Activated CD4-positive, alpha-beta T cell treated with anti-CD3 and anti-CD28 coated beads, Interleukin-2, amount 10 ng/mL, durations not matched to agents 24 days and 14 days (primary cell): ENCODE measurements around the gene OPRL1. TPM values are rescaled to one million over a fixed set of nuclear protein-coding genes. Genes with fewer than 3 reads are reported as not detected.

Source experiments
- DNase-seq: peaks from one replicate; pipeline ENCODE4 v3.0.0; 2022
- H3K27ac Mint-ChIP-seq: one replicate; pipeline ENCODE4 v1.8.0; 2022; ENCODE audit warnings: mild to moderate bottlenecking, mixed read lengths
- H3K27me3 Mint-ChIP-seq: one replicate; pipeline ENCODE4 v1.8.0; 2022; ENCODE audit warnings: mixed read lengths
- H3K36me3 Mint-ChIP-seq: one replicate; pipeline ENCODE4 v1.8.0; 2022; ENCODE audit warnings: low read depth, mild to moderate bottlenecking, mixed read lengths
- H3K4me1 Mint-ChIP-seq: one replicate; pipeline ENCODE4 v1.8.0; 2021; ENCODE audit warnings: mixed read lengths
- H3K4me3 Mint-ChIP-seq: one replicate; pipeline ENCODE4 v1.8.0; 2022; ENCODE audit warnings: mild to moderate bottlenecking, moderate library complexity, mixed read lengths
- H3K9me3 Mint-ChIP-seq: one replicate; pipeline ENCODE4 v1.8.0; 2021; ENCODE audit warnings: mixed read lengths
- intact Hi-C: fragments of 100-400 bp; cut with micrococcal nuclease; formaldehyde crosslinking; loops from one replicate; pipeline ENCODE4 v1.15.1; 2023
- total RNA-seq: library from RNA; stranded (reverse); gene quantifications from 2 replicates; pipeline ENCODE4 v1.2.3, GENCODE V29; 2022

The OPRL1 gene
- total RNA-seq, 1 donor from 2014 or later, result 0.23 TPM

DNA sequence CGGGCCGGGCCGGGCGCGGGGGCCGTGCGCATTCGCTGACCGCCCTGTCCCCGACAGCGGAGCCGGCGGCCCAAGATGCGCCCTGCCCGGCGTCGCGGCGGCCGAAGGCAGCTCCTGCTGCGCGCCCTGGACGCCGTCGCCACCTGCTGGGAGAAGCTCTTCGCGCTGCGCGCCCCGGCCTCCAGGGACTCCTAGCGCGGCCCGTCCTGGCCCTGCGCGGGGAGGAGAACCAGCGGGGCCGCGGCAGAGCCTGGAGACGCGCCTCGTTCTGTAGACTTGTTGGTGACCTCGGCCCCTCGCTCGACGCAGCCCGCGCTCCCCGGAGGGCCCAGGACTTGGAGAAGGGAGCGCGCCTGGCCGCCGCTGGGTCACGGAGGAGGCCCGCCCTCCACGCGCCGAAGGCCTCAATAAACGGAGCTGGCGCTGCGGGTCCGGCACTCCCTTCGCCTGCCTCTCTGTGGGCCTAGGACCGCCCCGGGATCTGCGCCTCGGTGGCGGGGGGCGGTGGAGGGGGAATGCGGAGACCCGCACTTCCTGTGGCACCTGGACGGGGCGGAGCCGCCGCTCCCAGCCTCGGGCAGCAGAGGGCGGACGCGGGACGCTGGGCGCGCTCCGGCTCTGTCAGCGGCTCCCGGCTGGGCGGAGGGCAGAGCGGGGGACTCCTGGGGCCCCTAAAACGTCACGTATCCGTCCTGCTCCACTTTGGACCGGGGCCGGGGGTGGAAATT lies 41.2 kb upstream of the OPRL1 start:
- Mint-ChIP-seq H3K27ac (peak overlapping the region; percentile 80), H3K4me1 (peaks cover 48% of the 10 kb centered on the region), H3K36me3 (peaks cover 8% of the 10 kb centered on the region), H3K9me3 (no peaks in the 10 kb centered on the region), H3K27me3 (no peaks in the 10 kb centered on the region), H3K4me3 (peak overlapping the region; percentile 79)
- intact Hi-C loops, result loop anchor here (1.0 to 5.0 kb wide), 4 partner anchors 18 to 501 kb away; partner anchors contain the start of gene PTK6
- peak; percentile 95 for DNase-seq

DNA sequence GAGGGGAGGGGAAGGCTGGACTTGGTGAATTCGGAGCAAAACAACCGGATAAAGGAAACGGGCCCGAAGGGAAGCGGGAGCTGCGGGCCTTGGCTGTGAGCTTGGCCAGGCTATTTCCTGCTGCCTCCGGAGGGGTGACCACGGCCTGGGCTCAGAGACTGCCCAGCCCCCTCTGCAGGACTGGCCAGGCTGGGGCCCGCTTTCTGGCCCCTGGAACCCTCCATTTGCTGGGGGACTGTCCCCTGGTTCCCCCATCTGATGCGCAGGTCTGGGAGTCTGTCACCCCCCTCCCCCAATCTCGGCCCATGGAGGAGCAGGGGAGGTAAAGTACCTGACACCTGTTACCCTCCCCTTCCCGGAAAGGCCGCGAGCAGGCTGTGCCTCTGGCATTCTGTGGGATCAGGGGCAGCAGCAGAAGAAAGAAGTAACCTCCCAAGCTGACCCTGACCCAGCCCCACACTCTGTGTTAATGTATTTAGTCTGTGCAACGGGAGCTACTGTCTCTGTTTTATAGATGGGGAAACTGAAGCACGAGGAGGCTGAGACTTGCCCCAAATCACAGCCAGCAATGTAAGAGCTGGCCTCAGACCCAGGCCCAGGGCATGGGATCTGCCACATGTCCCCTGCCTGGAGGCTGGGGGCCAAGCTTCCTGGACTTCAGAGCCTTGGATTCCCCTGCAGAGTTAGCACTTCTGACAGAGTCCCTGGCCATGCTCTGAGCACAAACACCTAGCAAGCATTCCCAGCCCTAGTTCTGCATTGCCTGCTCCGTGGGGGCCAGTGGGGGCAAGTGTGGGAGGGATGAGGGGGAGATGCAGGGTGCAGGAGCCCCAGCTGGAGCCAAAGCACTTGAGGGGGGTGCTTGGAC lies 40.4 kb upstream of the OPRL1 start:
- Mint-ChIP-seq H3K27me3 (no peaks in the 10 kb centered on the region), H3K9me3 (no peaks in the 10 kb centered on the region), H3K27ac (peak overlapping the region; percentile 80), H3K36me3 (peaks cover 2% of the 10 kb centered on the region), H3K4me1 (peaks cover 45% of the 10 kb centered on the region), H3K4me3 (peak overlapping the region; percentile 79)
- intact Hi-C loops, result loop anchor here (1.0 to 5.0 kb wide), 3 partner anchors 17 to 502 kb away; partner anchors contain the start of gene PTK6
- no peak for DNase-seq

- peak; percentile 59 for DNase-seq
- intact Hi-C loops, result no loop called here
- H3K9me3 Mint-ChIP-seq, result no peaks in the 10 kb centered on the region
Observed at GRCh38 chr20:64040231-64041039, 39.4 kb upstream of the OPRL1 start.

GRCh38 chr20:64041040-64041780 lies 38.7 kb upstream of the OPRL1 start:
- peak overlapping the region; percentile 77 for H3K27ac Mint-ChIP-seq
- no peak for DNase-seq
- intact Hi-C loops, result no loop called here

More at GRCh38 chr20:64040231-64041039, 39.4 kb upstream of the OPRL1 start:
- H3K27ac Mint-ChIP-seq, result peak overlapping the region; percentile 77
- peak overlapping the region; percentile 86 for H3K4me3 Mint-ChIP-seq
- H3K27me3 Mint-ChIP-seq, result no peaks in the 10 kb centered on the region
- H3K36me3 Mint-ChIP-seq, result peaks cover under 1% of the 10 kb centered on the region
- peaks cover 40% of the 10 kb centered on the region for H3K4me1 Mint-ChIP-seq

DNA sequence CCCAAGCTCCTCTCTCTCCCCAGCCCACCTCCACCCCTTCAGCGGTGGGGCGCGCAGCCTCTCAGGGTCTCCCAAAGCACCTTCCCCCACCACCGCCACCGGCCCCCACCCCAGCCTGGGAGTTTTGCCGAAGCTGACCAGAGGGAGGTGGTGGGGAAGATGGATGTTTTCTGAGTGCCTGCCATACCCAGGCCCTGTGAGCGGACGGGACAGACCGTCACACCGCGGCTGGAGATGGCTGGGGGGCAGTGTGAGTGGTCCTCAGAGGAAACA lies 38.2 kb upstream of the OPRL1 start:
- peak overlapping the region; percentile 15 for H3K27ac Mint-ChIP-seq
- H3K36me3 Mint-ChIP-seq, result no peaks in the 10 kb centered on the region
- intact Hi-C loops, result no loop called here
- H3K4me1 Mint-ChIP-seq, result peaks cover 40% of the 10 kb centered on the region
- DNase-seq, result peak; percentile 59
- H3K27me3 Mint-ChIP-seq, result peaks cover 9% of the 10 kb centered on the region
- H3K4me3 Mint-ChIP-seq, result peak overlapping the region; percentile 86
- no peaks in the 10 kb centered on the region for H3K9me3 Mint-ChIP-seq

More at GRCh38 chr20:64041040-64041780, 38.7 kb upstream of the OPRL1 start:
- Mint-ChIP-seq H3K9me3 (no peaks in the 10 kb centered on the region), H3K27me3 (peaks cover 5% of the 10 kb centered on the region), H3K4me1 (peaks cover 42% of the 10 kb centered on the region), H3K36me3 (no peaks in the 10 kb centered on the region), H3K4me3 (peak overlapping the region; percentile 86)

GRCh38 chr20:64042054-64042781 lies 37.7 kb upstream of the OPRL1 start:
- DNase-seq, result peak; percentile 76
- Mint-ChIP-seq H3K4me1 (peaks cover 36% of the 10 kb centered on the region), H3K4me3 (peak overlapping the region; percentile 86), H3K36me3 (no peaks in the 10 kb centered on the region), H3K27me3 (peaks cover 14% of the 10 kb centered on the region), H3K9me3 (no peaks in the 10 kb centered on the region), H3K27ac (peak overlapping the region; percentile 90)
- intact Hi-C loops, result no loop called here

DNA sequence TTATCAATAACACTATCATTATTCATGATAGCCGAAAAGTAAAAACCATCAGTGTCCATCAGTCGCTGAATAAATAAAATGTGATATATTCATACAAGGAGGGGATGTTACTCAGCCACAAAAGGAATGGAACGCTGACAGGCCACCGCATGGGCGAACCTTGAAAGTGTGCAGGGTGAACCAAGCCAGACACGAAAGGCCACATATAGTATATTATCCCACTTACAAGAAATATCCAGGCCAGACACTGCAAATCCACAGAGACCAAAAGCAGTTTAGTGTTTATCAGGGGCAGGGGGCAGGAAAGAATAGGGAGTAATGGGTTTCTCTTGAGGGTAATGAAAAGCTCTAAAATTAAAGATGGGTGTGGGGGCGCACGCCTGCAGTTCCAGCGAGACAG lies 36.1 kb upstream of the OPRL1 start:
- H3K9me3 Mint-ChIP-seq, result no peaks in the 10 kb centered on the region
- H3K27ac Mint-ChIP-seq, result peak overlapping the region; percentile 60
- DNase-seq, result no peak
- H3K27me3 Mint-ChIP-seq, result peaks cover 20% of the 10 kb centered on the region
- no peak overlapping the region for H3K4me3 Mint-ChIP-seq
- intact Hi-C loops, result no loop called here
- peaks cover 30% of the 10 kb centered on the region for H3K4me1 Mint-ChIP-seq
- H3K36me3 Mint-ChIP-seq, result no peaks in the 10 kb centered on the region

GRCh38 chr20:64044484-64045247 lies 35.2 kb upstream of the OPRL1 start:
- Mint-ChIP-seq H3K36me3 (no peaks in the 10 kb centered on the region), H3K4me1 (peaks cover 28% of the 10 kb centered on the region), H3K27ac (no peak overlapping the region), H3K9me3 (no peaks in the 10 kb centered on the region), H3K27me3 (peaks cover 22% of the 10 kb centered on the region), H3K4me3 (peak overlapping the region; percentile 28)
- intact Hi-C loops, result no loop called here
- DNase-seq, result no peak

DNA sequence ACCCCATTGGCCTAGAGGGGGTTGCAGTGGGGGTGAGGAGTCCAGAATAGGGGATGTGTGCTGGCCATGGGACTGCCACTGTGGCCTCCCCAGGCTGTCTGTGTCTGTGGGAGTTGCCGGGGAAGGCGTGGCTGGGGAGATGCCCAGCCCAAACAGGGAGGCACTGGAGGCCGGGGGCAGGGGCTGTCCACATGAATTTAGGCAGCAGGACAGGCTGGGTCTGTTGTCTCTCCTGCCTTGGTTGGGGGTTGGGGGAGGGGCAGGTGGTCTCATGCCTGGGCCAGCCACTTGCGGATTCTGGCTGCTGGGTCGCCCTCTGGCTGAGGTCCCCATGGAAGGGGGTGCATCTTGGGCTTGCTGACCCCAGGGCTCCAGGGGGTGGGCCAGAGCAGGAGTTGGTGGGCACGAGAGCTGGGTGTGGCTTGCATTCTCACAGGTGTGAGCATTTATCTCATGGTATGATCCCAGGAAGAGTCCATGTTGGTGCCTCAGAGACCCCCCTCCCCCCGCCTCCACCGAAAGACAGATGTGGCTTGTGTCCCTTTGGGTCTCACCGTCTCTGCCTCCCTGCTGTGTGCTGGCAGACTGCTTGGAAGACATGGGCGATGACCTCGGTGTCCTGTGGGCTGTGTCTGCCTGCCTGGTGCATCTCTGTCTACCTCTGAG lies 34.4 kb upstream of the OPRL1 start:
- Mint-ChIP-seq H3K9me3 (no peaks in the 10 kb centered on the region), H3K4me1 (peaks cover 24% of the 10 kb centered on the region), H3K27me3 (peaks cover 25% of the 10 kb centered on the region), H3K36me3 (no peaks in the 10 kb centered on the region), H3K27ac (no peak overlapping the region), H3K4me3 (no peak overlapping the region)
- DNase-seq, result no peak
- intact Hi-C loops, result no loop called here

- no peak for DNase-seq
- Mint-ChIP-seq H3K4me3 (no peak overlapping the region), H3K4me1 (peaks cover 19% of the 10 kb centered on the region), H3K27ac (no peak overlapping the region), H3K9me3 (no peaks in the 10 kb centered on the region), H3K27me3 (peaks cover 30% of the 10 kb centered on the region), H3K36me3 (no peaks in the 10 kb centered on the region)
- intact Hi-C loops, result no loop called here
Observed at GRCh38 chr20:64047046-64047389, 32.9 kb upstream of the OPRL1 start.

DNA sequence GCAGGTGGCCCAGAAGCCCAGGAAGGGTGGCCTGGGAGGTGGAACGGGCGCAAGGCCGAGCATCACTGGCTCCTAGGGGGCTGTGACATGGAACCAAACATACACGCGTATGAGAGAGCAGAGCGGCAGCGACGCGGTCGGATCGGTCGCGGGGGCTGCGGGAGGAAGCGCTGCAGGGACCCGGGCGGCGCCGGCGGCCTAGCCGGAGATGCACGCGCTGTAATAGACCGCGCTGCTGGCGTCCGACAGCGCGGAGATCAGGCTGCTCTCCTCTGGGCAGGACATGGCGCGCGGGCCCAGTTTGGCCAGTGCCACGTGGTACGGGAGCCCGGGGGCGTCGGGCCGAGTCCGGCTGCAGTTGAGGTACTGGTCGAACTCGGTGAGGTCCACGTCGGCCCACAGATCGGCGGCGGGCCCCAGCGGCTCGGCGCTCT lies 31.9 kb upstream of the OPRL1 start:
- H3K36me3 Mint-ChIP-seq, result no peaks in the 10 kb centered on the region
- peaks cover 17% of the 10 kb centered on the region for H3K4me1 Mint-ChIP-seq
- H3K27ac Mint-ChIP-seq, result no peak overlapping the region
- peaks cover 30% of the 10 kb centered on the region for H3K27me3 Mint-ChIP-seq
- peak overlapping the region; percentile 40 for H3K4me3 Mint-ChIP-seq
- DNase-seq, result no peak
- intact Hi-C loops, result no loop called here
- H3K9me3 Mint-ChIP-seq, result no peaks in the 10 kb centered on the region
